Stimulated activated CD8-positive, alpha-beta memory T cell treated with anti-CD3 and anti-CD28 coated beads, Interleukin-15, amount 100 ng/mL, for 4 hours (primary cell): ENCODE measurements around the gene CELF5.
A peak's percentile ranks its signal among the peaks of the same experiment; 100 is the strongest.

Experiments used
- DNase-seq, 2 donors: peaks; one replicate each; pipeline ENCODE4 v3.0.0-alpha.2; 2020; ENCODE audit warnings: low read depth in 2 of 2

Gene CELF5

GRCh38 chr19:3224346-3225168, at the start of gene CELF5:
CELF5 (plus strand) TSS chr19:3224661; CDS start chr19:3224740, 79 bp downstream.
- DNase-seq, result peak; percentile 7 to 29

DNA sequence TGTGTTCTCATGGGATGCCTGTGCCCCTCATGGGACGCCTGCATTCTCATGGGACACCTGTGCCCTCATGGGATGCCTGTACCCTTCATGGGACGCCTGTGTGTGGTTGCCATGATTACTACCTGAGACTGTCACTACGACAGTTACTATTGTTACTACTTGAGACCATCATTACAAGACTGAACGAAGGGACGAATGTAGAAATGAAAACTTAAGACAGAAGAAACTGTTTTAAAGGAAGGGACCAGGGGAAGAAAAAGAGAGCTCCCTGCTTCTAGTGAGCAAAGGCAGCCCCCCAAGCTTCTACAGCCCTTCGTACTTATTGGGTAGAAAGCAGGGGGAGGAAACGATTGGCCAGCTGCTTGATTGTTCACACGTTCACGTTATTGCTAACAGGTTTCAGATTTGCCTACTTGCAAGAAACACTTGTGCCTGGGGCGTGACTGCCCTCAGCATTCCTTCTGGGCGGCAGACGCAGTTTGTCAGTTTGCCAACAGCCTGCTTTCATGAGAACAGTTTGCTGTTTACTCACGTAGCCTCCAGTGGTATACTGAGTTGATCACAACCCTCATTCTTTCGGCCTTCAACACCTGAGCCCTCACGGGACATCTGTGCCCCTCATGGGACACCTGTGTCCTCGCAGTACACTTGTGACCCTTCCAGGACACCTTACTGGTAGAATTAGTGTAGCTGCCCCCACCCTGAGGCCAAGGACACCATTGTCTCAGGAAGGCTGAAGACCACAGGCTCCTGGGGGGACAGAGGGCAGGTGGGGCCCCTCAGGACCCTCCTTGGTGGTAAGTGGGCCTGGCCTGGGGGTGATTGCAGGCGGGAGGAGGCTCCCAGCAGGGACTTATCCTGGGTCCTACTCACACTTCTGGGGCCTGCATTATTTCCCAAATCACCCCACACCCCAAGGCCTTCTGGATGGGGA, 48.4 kb upstream of the CELF5 start:
- DNase-seq, result no peak

DNA sequence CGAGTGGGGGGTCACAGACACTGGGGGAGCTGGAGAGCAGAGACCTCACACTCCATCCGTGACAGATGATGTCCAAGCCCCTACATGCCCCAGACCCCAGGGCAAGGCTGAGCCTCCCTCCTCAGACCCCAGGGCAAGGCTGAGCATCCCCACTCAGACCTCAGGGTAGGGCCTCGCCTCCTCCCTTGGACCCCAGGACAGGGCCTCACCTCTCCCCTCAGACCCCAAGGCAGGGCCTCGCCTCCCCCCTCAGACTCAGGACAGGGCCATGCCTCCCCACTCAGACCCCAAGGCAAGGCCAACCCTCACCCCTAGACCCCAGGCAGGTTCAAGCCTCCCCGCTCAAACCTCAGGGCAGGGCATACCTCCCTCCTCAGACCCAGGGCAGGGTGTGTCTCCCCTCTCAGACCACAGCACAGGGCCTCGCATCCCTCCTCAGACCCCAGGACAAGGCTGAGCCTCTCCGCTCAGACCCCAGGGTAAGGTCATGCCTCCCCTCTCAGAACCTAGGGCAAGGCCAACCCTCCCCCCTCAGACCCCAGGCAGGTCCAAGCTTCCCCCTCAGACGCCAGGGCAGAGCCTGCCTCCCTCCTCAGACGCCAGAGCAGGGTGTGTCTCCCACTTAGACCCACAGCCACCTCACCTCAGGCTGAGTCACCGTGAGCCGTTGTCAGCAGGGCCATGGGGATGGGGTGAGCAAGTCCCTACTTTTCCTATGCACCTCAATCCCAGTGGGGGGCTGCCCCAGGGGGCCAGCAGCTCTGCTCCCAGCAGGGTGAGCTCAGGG, 47.6 kb upstream of the CELF5 start:
- DNase-seq, result peak; percentile 43 to 68

GRCh38 chr19:3178377-3178972, 46.0 kb upstream of the CELF5 start, which contains the start of gene S1PR4:
S1PR4 (plus strand) TSS chr19:3178769; CDS start chr19:3178793, 24 bp downstream.
- DNase-seq, result peak; percentile 26 to 32

- no peak for DNase-seq
These were observed 45.3 kb upstream of the CELF5 start for GRCh38 chr19:3178973-3179738.

DNA sequence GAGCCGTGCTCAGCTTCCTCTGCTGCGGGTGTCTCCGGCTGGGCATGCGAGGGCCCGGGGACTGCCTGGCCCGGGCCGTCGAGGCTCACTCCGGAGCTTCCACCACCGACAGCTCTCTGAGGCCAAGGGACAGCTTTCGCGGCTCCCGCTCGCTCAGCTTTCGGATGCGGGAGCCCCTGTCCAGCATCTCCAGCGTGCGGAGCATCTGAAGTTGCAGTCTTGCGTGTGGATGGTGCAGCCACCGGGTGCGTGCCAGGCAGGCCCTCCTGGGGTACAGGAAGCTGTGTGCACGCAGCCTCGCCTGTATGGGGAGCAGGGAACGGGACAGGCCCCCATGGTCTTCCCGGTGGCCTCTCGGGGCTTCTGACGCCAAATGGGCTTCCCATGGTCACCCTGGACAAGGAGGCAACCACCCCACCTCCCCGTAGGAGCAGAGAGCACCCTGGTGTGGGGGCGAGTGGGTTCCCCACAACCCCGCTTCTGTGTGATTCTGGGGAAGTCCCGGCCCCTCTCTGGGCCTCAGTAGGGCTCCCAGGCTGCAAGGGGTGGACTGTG, 44.6 kb upstream of the CELF5 start:
- no peak for DNase-seq

GRCh38 chr19:3183721-3184641, 40.5 kb upstream of the CELF5 start:
- no peak for DNase-seq

- DNase-seq, result peak in 1 of 2 donors; percentile 36
These were observed 39.5 kb upstream of the CELF5 start for GRCh38 chr19:3184847-3185460.

GRCh38 chr19:3185461-3186159, 38.9 kb upstream of the CELF5 start, which contains the start of gene NCLN:
NCLN (plus strand) TSS chr19:3185930; CDS start chr19:3186031, 101 bp downstream.
- peak; percentile 86 to 91 for DNase-seq

GRCh38 chr19:3186160-3186688, 38.2 kb upstream of the CELF5 start:
- no peak for DNase-seq

GRCh38 chr19:3186891-3187661, 37.4 kb upstream of the CELF5 start:
- no peak for DNase-seq

DNA sequence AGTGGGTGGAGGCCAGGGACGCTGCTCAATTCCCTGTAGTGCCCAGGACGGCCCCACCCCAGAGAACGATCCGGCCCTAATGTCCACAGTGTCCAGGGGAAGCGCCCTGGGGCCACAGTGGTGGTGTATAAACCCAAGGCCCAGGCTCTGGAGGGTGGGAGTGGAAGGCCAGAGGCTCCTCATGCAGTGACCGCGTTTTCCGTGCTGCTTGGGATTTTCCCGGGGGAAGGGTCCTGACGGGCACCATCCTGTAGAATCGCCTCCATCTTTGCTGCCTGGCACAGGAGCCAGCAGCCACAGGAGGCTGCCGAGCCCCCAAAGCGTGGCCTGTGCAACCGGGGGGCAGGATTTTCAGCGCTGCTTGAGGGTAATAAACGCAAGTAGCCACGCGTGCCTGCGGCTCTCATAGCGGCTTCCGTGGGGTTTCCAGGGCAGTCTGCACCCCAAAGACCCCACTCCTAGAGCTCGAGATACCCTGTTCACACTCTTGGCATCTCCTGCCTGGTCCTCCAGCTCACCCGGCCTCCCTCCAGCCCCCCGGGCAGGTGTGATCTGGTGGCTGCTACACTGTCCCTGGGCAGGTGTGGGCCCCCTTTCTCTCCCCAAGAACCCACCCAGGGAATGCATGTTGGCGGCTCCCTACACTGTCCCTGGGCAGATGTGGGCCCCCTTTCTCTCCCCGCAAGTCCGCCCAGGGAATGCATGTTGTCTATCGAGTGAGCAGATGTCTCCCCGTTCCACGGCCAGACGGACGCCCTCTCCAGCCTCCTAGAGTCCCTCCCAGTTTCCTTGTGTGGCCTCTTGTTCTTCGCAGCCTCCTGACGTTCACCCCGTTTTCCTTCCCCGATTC, 36.6 kb upstream of the CELF5 start:
- DNase-seq, result no peak

GRCh38 chr19:3188627-3189596, 35.5 kb upstream of the CELF5 start:
- no peak for DNase-seq

DNA sequence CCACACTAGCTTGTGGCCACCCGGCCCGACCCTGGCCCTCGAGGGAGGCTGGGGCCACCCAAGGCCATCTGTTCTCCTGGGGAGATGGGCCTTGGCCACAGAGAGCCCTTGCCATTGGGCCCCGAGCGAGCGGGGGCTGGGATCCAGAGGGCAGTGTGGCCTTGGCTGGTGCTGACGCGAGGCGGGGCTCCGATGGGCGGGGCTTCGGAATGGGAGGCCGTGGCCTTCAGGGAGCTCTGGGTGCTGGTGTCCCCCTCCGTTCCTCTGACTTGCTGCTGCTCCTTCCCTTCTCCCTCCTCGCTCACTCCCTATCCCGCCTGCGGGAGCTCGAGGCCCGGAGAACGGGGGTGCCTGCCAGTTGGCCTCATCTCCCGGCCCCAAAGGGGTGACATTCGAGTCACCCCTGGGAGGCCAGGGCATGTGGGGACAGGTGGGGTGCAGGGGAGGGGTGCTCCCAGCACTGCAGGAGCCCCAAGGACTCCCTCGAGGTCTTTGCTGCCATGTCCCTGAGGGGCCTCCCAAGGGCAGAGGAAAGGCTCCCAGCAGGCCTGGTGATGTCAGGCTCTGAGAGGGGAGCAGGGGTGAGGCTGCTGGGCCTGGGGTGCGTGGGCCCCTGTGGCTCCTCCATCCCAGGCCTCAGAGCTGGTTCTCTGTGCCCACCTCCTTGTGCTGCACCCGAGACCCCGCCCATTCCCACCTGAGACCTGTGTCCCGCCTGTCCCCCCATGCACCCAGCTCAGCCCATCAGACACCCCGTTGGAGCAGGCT, 34.6 kb upstream of the CELF5 start:
- no peak for DNase-seq
